HG03342 (cell line): ENCODE data around the gene NELFA.
A peak's percentile ranks its signal among the peaks of the same experiment; 100 is the strongest.
"Not testable (repeated sequence)": the region's sequence is repeated elsewhere in the genome, so short reads cannot be mapped to it uniquely, and the experiment has no call there.

Source experiments
- ATAC-seq: cut with Tn5 transposase; IDR thresholded peaks from one replicate; pipeline ENCODE4 v1.9.1; 2021; ENCODE audit warnings: mild to moderate bottlenecking, moderate library complexity; ENCODE audit not compliant: unreplicated experiment

Gene NELFA

GRCh38 chr4:2041239-2042130 lies 32.7 kb upstream of the NELFA start:
- ATAC-seq = peak; percentile 67

- no peak for ATAC-seq
Observed at GRCh38 chr4:2040391-2041238, 31.8 kb upstream of the NELFA start.

GRCh38 chr4:2036866-2037265 lies 28.1 kb upstream of the NELFA start:
- no peak for ATAC-seq

GRCh38 chr4:2036327-2036726 lies 27.6 kb upstream of the NELFA start:
- ATAC-seq = no peak

GRCh38 chr4:2031161-2031560 lies 22.4 kb upstream of the NELFA start:
- not testable (repeated sequence) for ATAC-seq

GRCh38 chr4:2027120-2027519 lies 18.3 kb upstream of the NELFA start:
- ATAC-seq = not testable (repeated sequence)

GRCh38 chr4:2025817-2026216 lies 17.0 kb upstream of the NELFA start:
- ATAC-seq = no peak

GRCh38 chr4:2024683-2025082 lies 15.9 kb upstream of the NELFA start:
- ATAC-seq = no peak

GRCh38 chr4:2021358-2022018 lies 12.7 kb upstream of the NELFA start:
- ATAC-seq = not testable (repeated sequence)

- no peak for ATAC-seq
Observed at GRCh38 chr4:2015008-2015407, 6.2 kb upstream of the NELFA start.

- ATAC-seq = no peak
Observed at GRCh38 chr4:2011583-2011982, 2.8 kb upstream of the NELFA start.

GRCh38 chr4:2009651-2010233 lies 968 bp upstream of the NELFA start:
- ATAC-seq = no peak

GRCh38 chr4:2008671-2008920 lies 178 bp downstream of the NELFA start:
- ATAC-seq = no peak

- ATAC-seq = no peak
Observed at GRCh38 chr4:2007804-2008670, 737 bp downstream of the NELFA start.

- no peak for ATAC-seq
Observed at GRCh38 chr4:2006956-2007653, 1.7 kb downstream of the NELFA start.

GRCh38 chr4:2006367-2006766 lies 2.4 kb downstream of the NELFA start:
- no peak for ATAC-seq

GRCh38 chr4:2003361-2003760 lies 5.4 kb downstream of the NELFA start:
- ATAC-seq = not testable (repeated sequence)

- not testable (repeated sequence) for ATAC-seq
Observed at GRCh38 chr4:1999308-1999707, 9.5 kb downstream of the NELFA start.

GRCh38 chr4:1998296-1998695 lies 10.5 kb downstream of the NELFA start:
- no peak for ATAC-seq

- no peak for ATAC-seq
Observed at GRCh38 chr4:1997712-1998111, 11.1 kb downstream of the NELFA start.
